Gastrocnemius medialis (tissue), 4 donors: ENCODE results near the gene ROR1. TPM values are rescaled to one million over a fixed set of nuclear protein-coding genes. Genes with fewer than 3 reads are reported as not detected.

Source experiments
- ATAC-seq, 2 donors: fragments of 150-250 bp; one replicate each; pipeline ENCODE4 v1.9.1; 2016
- DNase-seq, 2 donors: peaks; one replicate each; pipeline ENCODE4 v3.0.0-alpha.2; 2019
- H3K27ac ChIP-seq, 4 donors: fragments of 200-600 bp; sonication (generic); 1 replicate in 1 of 4; 2 replicates in 3 of 4; pipeline ENCODE4 v1.5.1; 2016 to 2018; ENCODE audit warnings: mild to moderate bottlenecking in 2 of 4, moderate library complexity in 1 of 4
- H3K27me3 ChIP-seq, 3 donors: fragments of 200-600 bp; sonication (generic) in 2 of 3; 1 replicate in 1 of 3; 2 replicates in 2 of 3; pipeline versions ENCODE4 v1.5.1 to v1.6.0; 2016 to 2019; ENCODE audit warnings: mild to moderate bottlenecking in 1 of 3, moderate library complexity in 1 of 3
- H3K36me3 ChIP-seq, 2 donors: fragments of 200-600 bp; sonication (generic) in 1 of 2; one replicate each; pipeline ENCODE4 v1.5.1; 2017 to 2018
- H3K4me1 ChIP-seq, 2 donors: fragments of 200-600 bp; sonication (generic) in 1 of 2; one replicate each; pipeline ENCODE4 v1.5.1; 2016 to 2017; ENCODE audit warnings: mild to moderate bottlenecking in 2 of 2
- H3K4me3 ChIP-seq, 4 donors: fragments of 200-600 bp; sonication (generic) in 3 of 4; 1 replicate in 1 of 4; 2 replicates in 3 of 4; pipeline ENCODE4 v1.5.1; 2016 to 2019; ENCODE audit warnings: mild to moderate bottlenecking in 2 of 4
- H3K9me3 ChIP-seq, 3 donors: fragments of 200-600 bp; sonication (generic) in 2 of 3; 1 replicate in 1 of 3; 2 replicates in 2 of 3; pipeline ENCODE4 v1.5.1; 2016 to 2019
- POLR2A ChIP-seq, 2 donors: fragments of 450-650 bp; IDR thresholded peaks; one replicate each; pipeline ENCODE4 v1.6.1; 2017; ENCODE audit warnings: antibody characterized with exemption in 2 of 2, mild to moderate bottlenecking in 2 of 2, moderate library complexity in 2 of 2
- in situ Hi-C, 4 donors: fragments of 200-750 bp; cut with MboI; loops; one replicate each; pipeline versions ENCODE4 v1.15.0 to v1.8.0; 2017; ENCODE audit warnings: low sequenced_read_pairs in 4 of 4
- intact Hi-C: fragments of 100-400 bp; cut with DNase I; formaldehyde crosslinking; loops from one replicate; pipeline ENCODE4 v1.15.1; 2023; ENCODE audit warnings: low total_unique reads
- total RNA-seq, 4 donors: library from RNA; depleted of rRNA; stranded (reverse); fragments of >200 nt; gene quantifications; one replicate each; pipeline versions ENCODE4 v1.1.0 to v1.2.3, GENCODE V29; 2016
- TF ChIP-seq, protein P1 (sequence below), 5 experiments: fragments of 450-650 bp in 3 of 5; fragments of 200-600 bp in 2 of 5; sonication (generic) in 2 of 5; IDR thresholded peaks in 4 of 5; conservative IDR thresholded peaks in 1 of 5; 1 replicate in 4 of 5; 2 replicates in 1 of 5; pipeline ENCODE4 v1.5.1; 2016 to 2019; ENCODE audit warnings: antibody characterized with exemption in 5 of 5, mild to moderate bottlenecking in 3 of 5, moderate library complexity in 3 of 5

The ROR1 gene
- total RNA-seq, 4 donors from 2014 or later = 2.5 to 4.3 (median 3.6) TPM

DNA sequence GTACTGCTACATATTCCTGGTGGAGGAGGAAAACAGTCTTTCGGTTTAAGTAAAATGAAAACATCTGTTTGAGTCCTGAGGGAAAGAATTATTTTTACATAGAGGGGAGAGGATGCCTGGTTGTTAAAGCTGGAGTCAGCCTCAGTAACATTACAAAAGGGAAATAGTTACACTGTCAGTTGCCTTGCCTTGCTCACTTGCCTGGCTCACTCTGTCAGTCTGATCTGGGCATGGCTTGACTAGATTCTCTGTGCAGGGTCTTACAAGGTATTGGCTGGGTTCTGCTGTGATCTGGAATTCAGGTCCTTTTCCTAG lies 421.2 kb downstream of the ROR1 start:
- no peaks in the 10 kb centered on the region for H3K4me1 ChIP-seq
- H3K9me3 ChIP-seq = no peaks in the 10 kb centered on the region
- H3K27me3 ChIP-seq = no peaks in the 10 kb centered on the region
- no peaks in the 10 kb centered on the region for H3K36me3 ChIP-seq
- TF ChIP-seq POLR2A (IDR thresholded peaks at IDR 0.05) = no peak
- TF ChIP-seq, protein P1, sequence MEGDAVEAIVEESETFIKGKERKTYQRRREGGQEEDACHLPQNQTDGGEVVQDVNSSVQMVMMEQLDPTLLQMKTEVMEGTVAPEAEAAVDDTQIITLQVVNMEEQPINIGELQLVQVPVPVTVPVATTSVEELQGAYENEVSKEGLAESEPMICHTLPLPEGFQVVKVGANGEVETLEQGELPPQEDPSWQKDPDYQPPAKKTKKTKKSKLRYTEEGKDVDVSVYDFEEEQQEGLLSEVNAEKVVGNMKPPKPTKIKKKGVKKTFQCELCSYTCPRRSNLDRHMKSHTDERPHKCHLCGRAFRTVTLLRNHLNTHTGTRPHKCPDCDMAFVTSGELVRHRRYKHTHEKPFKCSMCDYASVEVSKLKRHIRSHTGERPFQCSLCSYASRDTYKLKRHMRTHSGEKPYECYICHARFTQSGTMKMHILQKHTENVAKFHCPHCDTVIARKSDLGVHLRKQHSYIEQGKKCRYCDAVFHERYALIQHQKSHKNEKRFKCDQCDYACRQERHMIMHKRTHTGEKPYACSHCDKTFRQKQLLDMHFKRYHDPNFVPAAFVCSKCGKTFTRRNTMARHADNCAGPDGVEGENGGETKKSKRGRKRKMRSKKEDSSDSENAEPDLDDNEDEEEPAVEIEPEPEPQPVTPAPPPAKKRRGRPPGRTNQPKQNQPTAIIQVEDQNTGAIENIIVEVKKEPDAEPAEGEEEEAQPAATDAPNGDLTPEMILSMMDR (IDR thresholded peaks at IDR 0.05 in 4 of 5, conservative IDR thresholded peaks at IDR 0.05 in 1 of 5) = no peak
- no peak overlapping the region for H3K27ac ChIP-seq
- no peak overlapping the region for H3K4me3 ChIP-seq
- in situ Hi-C loops = no loop called here
- intact Hi-C loops = no loop called here
- ATAC-seq = no peak
- DNase-seq = no peak

DNA sequence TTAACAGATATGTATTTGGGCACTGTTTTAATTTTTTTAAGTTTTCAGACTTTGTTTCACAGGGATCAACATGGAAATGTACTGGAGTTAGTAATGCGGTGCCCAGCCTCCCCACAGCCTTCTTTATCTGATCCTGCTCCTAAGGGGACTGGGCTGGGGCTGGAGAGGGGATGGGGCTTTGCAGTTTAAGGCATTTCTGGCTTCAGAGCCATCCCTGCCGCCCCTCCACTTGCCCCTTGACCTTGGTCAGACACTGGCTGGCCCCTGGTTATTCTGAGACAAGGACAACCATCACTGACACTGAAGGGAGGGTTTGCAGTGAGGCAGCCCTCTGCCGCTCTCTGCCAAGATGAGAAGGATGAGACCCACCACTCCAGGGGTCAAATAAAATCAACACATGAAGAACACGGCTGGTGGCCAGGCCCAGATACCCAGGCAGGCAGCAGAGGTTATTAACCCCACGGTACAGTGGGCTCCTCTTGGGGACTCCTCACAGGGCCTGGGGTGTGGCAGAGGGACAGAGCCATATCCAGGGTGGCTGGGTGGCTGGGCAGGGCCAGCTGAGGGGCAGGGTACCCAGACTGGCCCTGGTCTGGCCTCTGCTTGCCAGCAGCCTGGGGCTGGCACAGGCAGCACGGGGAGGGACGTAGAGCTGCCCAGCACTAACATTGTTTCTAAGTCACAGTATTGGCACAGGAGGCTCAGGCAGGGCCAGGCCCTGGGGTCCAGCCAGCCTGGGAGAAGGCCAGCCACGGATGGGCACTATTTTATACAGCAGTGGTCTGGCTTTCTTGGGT lies 422.5 kb downstream of the ROR1 start:
- no peak for TF ChIP-seq POLR2A (IDR thresholded peaks at IDR 0.05)
- TF ChIP-seq, protein P1 (IDR thresholded peaks at IDR 0.05 in 4 of 5, conservative IDR thresholded peaks at IDR 0.05 in 1 of 5) = no peak
- no peaks in the 10 kb centered on the region for H3K4me1 ChIP-seq
- no peaks in the 10 kb centered on the region for H3K9me3 ChIP-seq
- intact Hi-C loops (no loop called here), in situ Hi-C loops (no loop called here)
- no peak overlapping the region for H3K4me3 ChIP-seq
- DNase-seq (no peak), ATAC-seq (no peak)
- H3K36me3 ChIP-seq = no peaks in the 10 kb centered on the region
- H3K27me3 ChIP-seq = no peaks in the 10 kb centered on the region
- H3K27ac ChIP-seq = no peak overlapping the region

DNA sequence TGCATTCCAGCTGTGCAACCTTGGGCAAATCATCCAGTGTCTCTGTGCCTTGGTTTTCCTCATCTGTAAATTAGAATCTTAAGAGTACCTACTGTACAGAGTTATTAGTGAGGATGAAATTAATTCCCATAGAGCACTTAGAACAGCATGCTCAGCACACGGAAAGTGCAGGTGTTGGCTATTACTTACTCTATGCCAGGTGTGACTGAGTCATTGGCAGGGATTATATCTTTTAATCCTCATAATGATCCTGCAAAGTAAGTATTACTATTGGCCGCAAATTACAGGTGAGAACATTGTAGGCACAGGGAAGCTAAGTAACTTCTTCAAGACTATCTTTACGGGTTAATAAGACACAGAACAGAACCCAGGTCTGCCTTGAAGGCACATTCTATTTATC lies 423.3 kb downstream of the ROR1 start:
- ATAC-seq = no peak
- TF ChIP-seq POLR2A (IDR thresholded peaks at IDR 0.05) = no peak
- TF ChIP-seq, protein P1 (IDR thresholded peaks at IDR 0.05 in 4 of 5, conservative IDR thresholded peaks at IDR 0.05 in 1 of 5) = no peak
- Histone ChIP-seq H3K36me3 (no peaks in the 10 kb centered on the region), H3K27me3 (no peaks in the 10 kb centered on the region), H3K27ac (no peak overlapping the region), H3K4me3 (no peak overlapping the region), H3K9me3 (no peaks in the 10 kb centered on the region), H3K4me1 (no peaks in the 10 kb centered on the region)
- in situ Hi-C loops (no loop called here), intact Hi-C loops (no loop called here)
- DNase-seq = no peak

DNA sequence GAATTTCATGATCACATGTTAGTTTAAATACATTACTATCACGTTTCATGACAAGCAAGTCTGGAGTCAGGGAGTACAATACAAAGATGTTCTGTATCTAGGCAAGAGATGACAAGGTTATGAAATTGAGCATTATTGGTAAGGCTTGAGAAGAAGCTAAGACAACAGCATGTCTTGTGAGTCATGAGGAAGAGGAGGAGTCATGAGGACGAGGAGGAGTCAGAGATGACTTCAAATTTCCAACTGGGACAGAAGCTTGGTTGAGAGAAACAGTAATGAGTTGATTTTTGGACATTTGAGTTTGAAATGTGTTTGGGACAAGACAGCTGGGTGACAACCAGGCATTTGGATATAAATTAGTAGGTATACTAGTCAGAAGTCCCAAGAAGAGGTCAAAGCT lies 425.3 kb downstream of the ROR1 start:
- no peaks in the 10 kb centered on the region for H3K36me3 ChIP-seq
- intact Hi-C loops (no loop called here), in situ Hi-C loops (no loop called here)
- H3K27me3 ChIP-seq = no peaks in the 10 kb centered on the region
- no peak overlapping the region for H3K4me3 ChIP-seq
- ATAC-seq (no peak), DNase-seq (no peak)
- TF ChIP-seq POLR2A (IDR thresholded peaks at IDR 0.05) = no peak
- TF ChIP-seq, protein P1 (IDR thresholded peaks at IDR 0.05 in 4 of 5, conservative IDR thresholded peaks at IDR 0.05 in 1 of 5) = no peak
- no peaks in the 10 kb centered on the region for H3K4me1 ChIP-seq
- no peaks in the 10 kb centered on the region for H3K9me3 ChIP-seq
- H3K27ac ChIP-seq = no peak overlapping the region

DNA sequence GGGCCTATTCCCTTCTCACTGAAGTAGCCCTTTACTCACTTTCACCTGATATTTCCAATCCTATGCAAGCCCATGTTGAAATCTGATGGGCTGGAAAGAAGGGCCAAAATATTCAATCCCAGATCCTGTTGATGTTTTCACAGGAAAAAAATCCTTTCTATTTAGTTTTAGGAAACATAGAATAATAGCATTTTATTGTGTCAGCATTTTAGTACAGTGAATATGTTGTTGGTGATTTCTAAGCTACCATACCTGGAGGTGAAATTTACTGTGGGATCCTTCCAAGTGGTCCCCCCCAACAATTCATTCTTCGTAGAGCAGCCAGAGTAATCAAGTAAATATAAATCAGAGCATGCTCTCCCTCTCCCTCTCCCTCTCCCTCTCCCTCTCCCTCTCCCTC lies 426.2 kb downstream of the ROR1 start:
- TF ChIP-seq POLR2A (IDR thresholded peaks at IDR 0.05) = no peak
- TF ChIP-seq, protein P1 (IDR thresholded peaks at IDR 0.05 in 4 of 5, conservative IDR thresholded peaks at IDR 0.05 in 1 of 5) = no peak
- Histone ChIP-seq H3K27me3 (no peaks in the 10 kb centered on the region), H3K9me3 (no peaks in the 10 kb centered on the region), H3K4me1 (no peaks in the 10 kb centered on the region), H3K36me3 (no peaks in the 10 kb centered on the region), H3K4me3 (no peak overlapping the region), H3K27ac (no peak overlapping the region)
- intact Hi-C loops (no loop called here), in situ Hi-C loops (no loop called here)
- no peak for DNase-seq
- no peak for ATAC-seq
